NCI-H1105 (cell line): ENCODE measurements around the gene HCN4.

Source experiments
- DNase-seq: peaks from one replicate; lab custom pipeline; 2025; lab: John Stamatoyannopoulos, UW

Gene HCN4

GRCh38 chr15:73380661-73381060 is 11.9 kb upstream of the HCN4 start:
- DNase-seq, result no peak

- DNase-seq, result no peak
These were observed 9.3 kb upstream of the HCN4 start for GRCh38 chr15:73378089-73378488.

GRCh38 chr15:73375755-73376305 is 7.1 kb upstream of the HCN4 start:
- peak; percentile 59 for DNase-seq

GRCh38 chr15:73375012-73375411 is 6.3 kb upstream of the HCN4 start:
- DNase-seq, result no peak

GRCh38 chr15:73374604-73375003 is 5.8 kb upstream of the HCN4 start:
- DNase-seq, result no peak

- no peak for DNase-seq
These were observed 4.5 kb upstream of the HCN4 start for GRCh38 chr15:73373221-73373620.

GRCh38 chr15:73371812-73372211 is 3.1 kb upstream of the HCN4 start:
- DNase-seq, result no peak

- DNase-seq, result no peak
These were observed 1.4 kb upstream of the HCN4 start for GRCh38 chr15:73370151-73370550.

- no peak for DNase-seq
These were observed 466 bp upstream of the HCN4 start for GRCh38 chr15:73369154-73369694.

GRCh38 chr15:73367624-73368300 is 996 bp downstream of the HCN4 start:
- DNase-seq, result no peak

- no peak for DNase-seq
These were observed 1.8 kb downstream of the HCN4 start for GRCh38 chr15:73366766-73367623.

GRCh38 chr15:73364070-73364469 is 4.7 kb downstream of the HCN4 start:
- DNase-seq, result no peak

GRCh38 chr15:73362900-73363299 is 5.9 kb downstream of the HCN4 start:
- DNase-seq, result no peak

GRCh38 chr15:73361337-73361736 is 7.4 kb downstream of the HCN4 start:
- no peak for DNase-seq

GRCh38 chr15:73359651-73360050 is 9.1 kb downstream of the HCN4 start:
- no peak for DNase-seq

GRCh38 chr15:73357999-73358665 is 10.6 kb downstream of the HCN4 start:
- DNase-seq, result peak; percentile 70

- no peak for DNase-seq
These were observed 13.0 kb downstream of the HCN4 start for GRCh38 chr15:73355612-73356265.

- DNase-seq, result no peak
These were observed 14.5 kb downstream of the HCN4 start for GRCh38 chr15:73354241-73354640.

- DNase-seq, result no peak
These were observed 15.0 kb downstream of the HCN4 start for GRCh38 chr15:73353734-73354133.

GRCh38 chr15:73352082-73352481 is 16.7 kb downstream of the HCN4 start:
- no peak for DNase-seq

- DNase-seq, result no peak
These were observed 19.6 kb downstream of the HCN4 start for GRCh38 chr15:73349191-73349590.
